Parathyroid adenoma (tissue), 2 donors: ENCODE results near the gene ALPI.
"Not testable (repeated sequence)": the region's sequence is repeated elsewhere in the genome, so short reads cannot be mapped to it uniquely, and the experiment has no call there.

Experiments used
- H2AFZ ChIP-seq: fragments of 300-600 bp; sonication (generic); one replicate; pipeline ENCODE4 v1.7.0; 2017; ENCODE audit warnings: antibody characterized with exemption, mild to moderate bottlenecking
- H3K27ac ChIP-seq: fragments of 300-600 bp; sonication (generic); one replicate; pipeline ENCODE4 v1.7.0; 2017
- H3K27me3 ChIP-seq: fragments of 300-600 bp; sonication (generic); one replicate; pipeline ENCODE4 v1.7.0; 2017; ENCODE audit warnings: low read length; ENCODE audit not compliant: control insufficient read depth, insufficient read depth
- H3K36me3 ChIP-seq: fragments of 300-600 bp; sonication (generic); one replicate; pipeline ENCODE4 v1.7.0; 2017; ENCODE audit warnings: low read length; ENCODE audit not compliant: control insufficient read depth, insufficient read depth
- H3K4me1 ChIP-seq: fragments of 300-600 bp; sonication (generic); one replicate; pipeline ENCODE4 v1.7.0; 2017; ENCODE audit warnings: control low read depth
- H3K4me2 ChIP-seq: fragments of 300-600 bp; sonication (generic); one replicate; pipeline ENCODE4 v1.7.0; 2017; ENCODE audit warnings: low read length
- H3K4me3 ChIP-seq: fragments of 300-600 bp; sonication (generic); one replicate; pipeline ENCODE4 v1.7.0; 2017; ENCODE audit warnings: low read depth, low read length
- H3K79me2 ChIP-seq: fragments of 300-600 bp; sonication (generic); one replicate; pipeline ENCODE4 v1.7.0; 2017; ENCODE audit warnings: control low read depth
- H3K9ac ChIP-seq: fragments of 300-600 bp; sonication (generic); one replicate; pipeline ENCODE4 v1.7.0; 2017; ENCODE audit warnings: mild to moderate bottlenecking
- H3K9me3 ChIP-seq: fragments of 300-600 bp; sonication (generic); one replicate; pipeline ENCODE4 v1.7.0; 2017; ENCODE audit warnings: low read length; ENCODE audit not compliant: control insufficient read depth
- CTCF ChIP-seq: fragments of 300-600 bp; sonication (generic); IDR thresholded peaks from one replicate; pipeline ENCODE4 v1.7.0; 2017; ENCODE audit warnings: antibody characterized with exemption, mild to moderate bottlenecking
- donor health status: primary hyperparathyroidism.

Gene ALPI

GRCh38 chr2:232438951-232439757 lies 16.8 kb upstream of the ALPI start:
- no peak overlapping the region for H3K4me2 ChIP-seq
- no peaks in the 10 kb centered on the region for H3K79me2 ChIP-seq
- no peak overlapping the region for H3K27ac ChIP-seq
- no peaks in the 10 kb centered on the region for H3K27me3 ChIP-seq
- H3K4me3 ChIP-seq: no peak overlapping the region
- peak; percentile 64 for TF ChIP-seq CTCF
- H3K9me3 ChIP-seq: no peaks in the 10 kb centered on the region
- no peak overlapping the region for H2AFZ ChIP-seq
- no peaks in the 10 kb centered on the region for H3K36me3 ChIP-seq
- no peaks in the 10 kb centered on the region for H3K4me1 ChIP-seq
- no peak overlapping the region for H3K9ac ChIP-seq

GRCh38 chr2:232439758-232440135 lies 16.2 kb upstream of the ALPI start:
- Histone ChIP-seq H3K4me3 (no peak overlapping the region), H3K4me1 (no peaks in the 10 kb centered on the region), H3K36me3 (no peaks in the 10 kb centered on the region), H3K79me2 (no peaks in the 10 kb centered on the region), H3K27me3 (no peaks in the 10 kb centered on the region), H2AFZ (no peak overlapping the region), H3K27ac (no peak overlapping the region), H3K9me3 (no peaks in the 10 kb centered on the region), H3K4me2 (no peak overlapping the region), H3K9ac (no peak overlapping the region)
- TF ChIP-seq CTCF: no peak

GRCh38 chr2:232440220-232441018 lies 15.5 kb upstream of the ALPI start:
- not testable (repeated sequence) for H3K36me3 ChIP-seq, H3K4me1 ChIP-seq, H3K79me2 ChIP-seq, H3K4me3 ChIP-seq, H2AFZ ChIP-seq, H3K4me2 ChIP-seq, H3K27me3 ChIP-seq, H3K9ac ChIP-seq, H3K27ac ChIP-seq, H3K9me3 ChIP-seq
- TF ChIP-seq CTCF: peak; percentile 97

GRCh38 chr2:232441147-232441651 lies 14.8 kb upstream of the ALPI start:
- no peak overlapping the region for H3K4me2 ChIP-seq

GRCh38 chr2:232441922-232442321 lies 14.0 kb upstream of the ALPI start:
- not testable (repeated sequence) for H3K4me3 ChIP-seq, H3K36me3 ChIP-seq, H3K4me1 ChIP-seq, H3K27me3 ChIP-seq, H3K9ac ChIP-seq, H3K4me2 ChIP-seq, H3K9me3 ChIP-seq, H3K27ac ChIP-seq, H2AFZ ChIP-seq, H3K79me2 ChIP-seq

More at GRCh38 chr2:232441147-232441651, 14.8 kb upstream of the ALPI start:
- Histone ChIP-seq H3K27ac (no peak overlapping the region), H3K4me1 (no peaks in the 10 kb centered on the region), H3K9ac (no peak overlapping the region), H3K27me3 (no peaks in the 10 kb centered on the region), H3K79me2 (no peaks in the 10 kb centered on the region), H3K9me3 (no peaks in the 10 kb centered on the region), H3K36me3 (no peaks in the 10 kb centered on the region), H2AFZ (no peak overlapping the region), H3K4me3 (no peak overlapping the region)
- no peak for TF ChIP-seq CTCF

- not testable (repeated sequence) for H2AFZ ChIP-seq, H3K36me3 ChIP-seq, H3K9ac ChIP-seq, H3K79me2 ChIP-seq, H3K4me3 ChIP-seq, H3K4me1 ChIP-seq, H3K27me3 ChIP-seq, H3K27ac ChIP-seq, H3K9me3 ChIP-seq, H3K4me2 ChIP-seq
Observed at GRCh38 chr2:232442431-232442830, 13.5 kb upstream of the ALPI start.

- H3K36me3 ChIP-seq, H3K9me3 ChIP-seq, H3K9ac ChIP-seq, H3K27ac ChIP-seq, H2AFZ ChIP-seq, H3K4me3 ChIP-seq, H3K4me2 ChIP-seq, H3K79me2 ChIP-seq, H3K4me1 ChIP-seq, H3K27me3 ChIP-seq: not testable (repeated sequence)
Observed at GRCh38 chr2:232443047-232443446, 12.9 kb upstream of the ALPI start.
